ENCODE results near the gene DCC.
A peak's percentile ranks its signal among the peaks of the same experiment; 100 is the strongest.

Gene DCC

DNA sequence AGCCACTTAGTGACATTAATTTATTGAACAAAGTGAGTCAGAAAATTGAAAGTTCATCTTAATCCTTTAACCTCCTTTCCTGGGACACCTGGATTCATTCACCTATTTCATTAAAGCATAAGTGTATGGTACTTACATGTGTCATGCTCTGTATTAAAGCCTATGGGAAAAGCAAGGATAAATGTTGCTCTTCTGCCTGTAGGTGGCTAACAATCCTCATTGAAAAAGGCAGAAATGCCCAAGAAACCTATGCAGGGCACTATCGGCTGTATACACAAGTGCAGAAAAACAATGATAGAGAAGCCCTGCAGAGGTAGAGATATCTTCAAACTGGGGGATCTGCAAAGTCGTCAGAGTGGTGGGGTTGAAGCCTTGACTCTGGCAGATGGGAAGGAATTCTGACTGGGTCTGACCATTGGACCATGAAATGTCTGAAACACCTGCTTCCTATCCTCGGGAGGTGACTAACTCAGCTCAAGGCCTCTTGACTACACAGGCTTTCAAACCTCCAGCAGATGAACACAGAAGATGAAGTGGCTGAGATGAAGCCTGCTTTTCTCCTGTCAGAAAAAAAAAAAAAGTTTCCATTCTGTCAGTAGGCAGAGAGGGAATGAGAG lies 83.1 kb downstream of the DCC start:
- no peak overlapping the region for H3K27ac ChIP-seq
- TF ChIP-seq, protein P1, sequence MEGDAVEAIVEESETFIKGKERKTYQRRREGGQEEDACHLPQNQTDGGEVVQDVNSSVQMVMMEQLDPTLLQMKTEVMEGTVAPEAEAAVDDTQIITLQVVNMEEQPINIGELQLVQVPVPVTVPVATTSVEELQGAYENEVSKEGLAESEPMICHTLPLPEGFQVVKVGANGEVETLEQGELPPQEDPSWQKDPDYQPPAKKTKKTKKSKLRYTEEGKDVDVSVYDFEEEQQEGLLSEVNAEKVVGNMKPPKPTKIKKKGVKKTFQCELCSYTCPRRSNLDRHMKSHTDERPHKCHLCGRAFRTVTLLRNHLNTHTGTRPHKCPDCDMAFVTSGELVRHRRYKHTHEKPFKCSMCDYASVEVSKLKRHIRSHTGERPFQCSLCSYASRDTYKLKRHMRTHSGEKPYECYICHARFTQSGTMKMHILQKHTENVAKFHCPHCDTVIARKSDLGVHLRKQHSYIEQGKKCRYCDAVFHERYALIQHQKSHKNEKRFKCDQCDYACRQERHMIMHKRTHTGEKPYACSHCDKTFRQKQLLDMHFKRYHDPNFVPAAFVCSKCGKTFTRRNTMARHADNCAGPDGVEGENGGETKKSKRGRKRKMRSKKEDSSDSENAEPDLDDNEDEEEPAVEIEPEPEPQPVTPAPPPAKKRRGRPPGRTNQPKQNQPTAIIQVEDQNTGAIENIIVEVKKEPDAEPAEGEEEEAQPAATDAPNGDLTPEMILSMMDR (conservative IDR thresholded peaks at IDR 0.05) = peak; percentile 13
- no peak for TF ChIP-seq ZFX (IDR thresholded peaks at IDR 0.05)

DNA sequence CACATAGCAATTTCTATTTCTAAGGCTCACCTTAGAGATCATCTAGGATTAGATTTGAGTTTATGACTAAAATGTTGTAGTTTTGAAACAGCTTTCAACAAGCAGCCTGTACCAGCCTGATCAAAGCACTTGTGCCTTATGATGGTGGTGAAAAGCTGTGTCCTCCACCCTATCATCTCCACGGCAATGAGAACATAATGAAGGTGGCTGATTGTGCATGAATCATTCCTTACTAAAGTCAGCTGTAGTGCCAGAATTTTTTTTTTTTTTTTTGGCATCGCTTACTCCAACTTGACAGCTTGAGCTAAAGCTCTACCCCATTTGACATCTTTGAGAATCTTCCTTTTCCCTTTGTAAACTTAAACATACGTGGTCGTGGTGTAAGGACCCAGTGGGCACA lies 86.0 kb downstream of the DCC start:
- TF ChIP-seq ZFX (IDR thresholded peaks at IDR 0.05) = no peak
- TF ChIP-seq, protein P1 (conservative IDR thresholded peaks at IDR 0.05) = no peak

DNA sequence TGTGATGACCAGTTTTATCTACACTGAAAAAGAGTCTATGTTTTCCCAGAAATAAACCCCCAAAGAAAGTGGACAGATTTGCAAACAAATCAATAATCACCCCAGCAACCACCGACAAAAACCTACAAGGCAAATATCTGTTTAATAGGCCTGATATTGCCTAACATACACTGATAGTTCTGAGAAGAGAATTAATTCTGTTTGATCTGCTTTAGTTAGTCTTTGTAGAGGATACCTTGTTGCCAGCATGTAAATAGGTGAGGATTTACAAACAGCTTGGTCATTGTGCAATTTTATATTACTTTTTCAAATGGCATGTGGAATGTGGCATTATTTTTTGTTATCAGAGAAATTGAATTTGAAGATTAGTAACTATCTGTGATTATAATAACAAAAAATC lies 86.5 kb downstream of the DCC start:
- TF ChIP-seq, protein P1 (conservative IDR thresholded peaks at IDR 0.05) = no peak
- TF ChIP-seq ZFX (IDR thresholded peaks at IDR 0.05) = no peak
- H3K27ac ChIP-seq = no peak overlapping the region

More for the DNA sequence above, 86.0 kb downstream of the DCC start:
- H3K27ac ChIP-seq = no peak overlapping the region

DNA sequence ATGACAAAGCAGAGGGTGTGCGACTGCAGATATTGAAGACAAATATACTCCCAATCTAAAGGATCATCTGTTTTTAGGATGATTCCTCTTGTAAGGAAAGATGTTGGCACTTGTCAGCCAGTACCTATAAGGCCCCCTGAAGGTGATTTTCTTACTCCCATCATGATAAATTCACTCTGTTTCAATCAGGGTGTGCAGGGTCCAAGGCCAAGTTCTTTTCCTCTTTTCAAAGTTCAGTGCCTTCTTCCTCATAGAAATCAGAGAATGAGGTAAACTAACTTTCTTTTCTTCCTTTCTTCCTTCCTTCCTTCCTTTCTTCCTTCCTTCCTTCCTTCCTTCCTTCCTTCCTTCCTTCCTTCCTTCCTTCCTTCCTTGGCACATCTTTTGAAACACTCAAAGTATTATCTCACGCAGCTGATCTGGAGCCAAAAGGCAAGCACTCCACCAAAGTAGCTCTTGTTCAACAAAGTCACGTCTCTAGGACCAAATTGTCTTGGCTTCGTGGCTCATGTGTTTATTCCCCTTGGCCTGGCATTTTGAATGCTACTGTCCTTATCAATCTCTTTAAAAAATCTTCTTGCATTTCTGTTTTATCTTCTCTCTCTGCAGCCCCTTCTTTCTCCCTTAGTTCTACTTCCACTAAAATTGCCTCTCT lies 87.7 kb downstream of the DCC start:
- no peak overlapping the region for H3K27ac ChIP-seq

DNA sequence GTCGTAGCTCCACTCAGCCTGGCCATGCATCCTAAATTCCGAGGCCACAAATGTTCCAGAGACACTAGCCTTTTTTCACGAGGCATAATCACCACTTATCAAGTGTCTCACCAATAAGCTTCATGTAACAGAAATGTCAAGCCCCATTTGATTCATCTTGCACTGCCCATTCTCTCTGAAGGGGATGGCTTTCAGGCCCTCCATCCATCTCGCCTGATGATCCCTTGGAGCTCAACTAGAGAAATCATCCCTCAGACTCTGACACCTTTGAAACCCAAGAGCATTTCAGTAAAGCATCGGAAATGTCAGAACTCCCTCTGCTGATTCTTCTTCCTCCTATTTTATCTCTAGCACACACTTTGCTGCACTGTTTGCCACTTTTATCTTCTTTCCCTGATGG lies 91.7 kb downstream of the DCC start:
- TF ChIP-seq, protein P1 (conservative IDR thresholded peaks at IDR 0.05) = no peak
- TF ChIP-seq ZFX (IDR thresholded peaks at IDR 0.05) = no peak

More for the DNA sequence above, 87.7 kb downstream of the DCC start:
- TF ChIP-seq, protein P1 (conservative IDR thresholded peaks at IDR 0.05) = no peak
- TF ChIP-seq ZFX (IDR thresholded peaks at IDR 0.05) = no peak

DNA sequence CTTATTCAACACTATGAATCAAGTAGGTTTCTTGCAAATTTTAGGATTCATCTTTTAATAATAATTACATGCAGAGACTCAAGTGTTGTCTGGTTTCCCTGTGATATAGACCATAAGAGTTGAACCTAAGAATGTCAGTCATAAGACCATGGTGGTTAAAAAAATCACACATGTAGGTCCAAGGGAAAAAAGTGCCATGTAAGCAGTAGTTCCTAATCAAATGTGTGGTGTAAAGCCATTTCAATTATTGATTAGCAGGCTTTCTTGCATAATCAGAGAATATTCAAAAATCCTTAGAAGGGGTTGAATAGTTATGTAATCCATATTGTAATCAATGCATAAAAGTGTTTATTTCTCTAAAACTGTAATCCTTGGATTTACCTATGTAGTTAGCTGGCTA lies 93.8 kb downstream of the DCC start:
- TF ChIP-seq, protein P1 (conservative IDR thresholded peaks at IDR 0.05) = no peak
- H3K27ac ChIP-seq = no peak overlapping the region

More for the DNA sequence above, 91.7 kb downstream of the DCC start:
- no peak overlapping the region for H3K27ac ChIP-seq

DNA sequence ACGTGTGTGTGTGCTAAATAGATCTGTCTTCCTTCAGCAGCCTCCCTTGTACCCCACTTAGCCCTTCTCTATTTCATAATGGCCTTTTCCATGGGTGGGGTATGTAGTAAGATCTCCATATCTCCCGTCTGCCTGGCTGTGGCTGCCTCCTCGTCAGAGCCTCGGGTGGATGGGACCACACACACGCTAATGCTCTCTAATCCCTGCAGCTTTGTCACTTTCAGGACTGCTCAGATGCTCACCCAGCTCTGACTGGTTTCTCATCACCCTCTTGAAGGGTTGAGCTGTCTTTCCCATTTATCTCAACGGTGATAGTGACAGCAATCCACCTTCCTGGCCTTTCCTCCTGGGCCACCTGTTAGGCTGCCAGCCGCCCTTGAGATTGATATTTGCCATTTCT lies 95.3 kb downstream of the DCC start:
- TF ChIP-seq, protein P1 (conservative IDR thresholded peaks at IDR 0.05) = no peak
- no peak overlapping the region for H3K27ac ChIP-seq

Measured in C4-2B (cell line).